ENCODE results near the gene INPP5A. TPM values are rescaled to one million over a fixed set of nuclear protein-coding genes. Genes with fewer than 3 reads are reported as not detected.
"Not testable (repeated sequence)": the region's sequence is repeated elsewhere in the genome, so short reads cannot be mapped to it uniquely, and the experiment has no call there.

INPP5A gene
- polyA plus RNA-seq, 6 donors from 2014 or later = 1.3 to 6.7 (median 2.1) TPM

GRCh38 chr10:132665946-132666704, 128.5 kb downstream of the INPP5A start:
- no peaks in the 10 kb centered on the region for H3K9me3 Mint-ChIP-seq
- peaks cover 0 to 4% (median 0%) of the 10 kb centered on the region in 3 donors for H3K4me1 Mint-ChIP-seq
- H3K4me3 Mint-ChIP-seq = no peak overlapping the region
- ATAC-seq (ENCODE audit: low read depth in 2 of 2) (no peak), DNase-seq (no peak)
- H3K36me3 Mint-ChIP-seq = no peaks in the 10 kb centered on the region
- H3K27me3 Mint-ChIP-seq = no peaks in the 10 kb centered on the region
- H3K27ac Mint-ChIP-seq = peak overlapping the region in 1 of 6 donors; percentile 38

- H3K27ac Mint-ChIP-seq = peak overlapping the region in 1 of 6 donors; percentile 44
- DNase-seq = no peak
- no peaks in the 10 kb centered on the region for H3K9me3 Mint-ChIP-seq
- no peak overlapping the region for H3K4me3 Mint-ChIP-seq
- no peaks in the 10 kb centered on the region for H3K27me3 Mint-ChIP-seq
- no peak for ATAC-seq (ENCODE audit: low read depth in 2 of 2)
- peaks cover 4 to 6% (median 5%) of the 10 kb centered on the region in 3 donors for H3K4me1 Mint-ChIP-seq
- H3K36me3 Mint-ChIP-seq = no peaks in the 10 kb centered on the region
Observed at GRCh38 chr10:132666705-132667341, 129.2 kb downstream of the INPP5A start.

- DNase-seq = no peak
- peak overlapping the region in 1 of 6 donors; percentile 44 for H3K27ac Mint-ChIP-seq
- H3K36me3 Mint-ChIP-seq = peaks cover 0 to under 1% of the 10 kb centered on the region in 2 donors
- no peak overlapping the region for H3K4me3 Mint-ChIP-seq
- no peaks in the 10 kb centered on the region for H3K27me3 Mint-ChIP-seq
- no peaks in the 10 kb centered on the region for H3K9me3 Mint-ChIP-seq
- H3K4me1 Mint-ChIP-seq = peaks cover 4 to 9% (median 5%) of the 10 kb centered on the region in 3 donors
- ATAC-seq (ENCODE audit: low read depth in 2 of 2) = no peak
Observed at GRCh38 chr10:132667342-132668047, 129.9 kb downstream of the INPP5A start.

GRCh38 chr10:132668048-132668394, 130.4 kb downstream of the INPP5A start:
- no peak for ATAC-seq (ENCODE audit: low read depth in 2 of 2)
- DNase-seq = no peak
- Mint-ChIP-seq H3K36me3 (peaks cover 0 to 5% of the 10 kb centered on the region in 2 donors), H3K27me3 (no peaks in the 10 kb centered on the region), H3K27ac (peak overlapping the region in 2 of 6 donors; percentile 44 to 57), H3K9me3 (no peaks in the 10 kb centered on the region), H3K4me1 (peaks cover 4 to 14% (median 5%) of the 10 kb centered on the region in 3 donors), H3K4me3 (no peak overlapping the region)

GRCh38 chr10:132669208-132669861, 131.7 kb downstream of the INPP5A start:
- ATAC-seq (ENCODE audit: low read depth in 2 of 2) = no peak
- peak overlapping the region in 1 of 8 donors; percentile 15 for H3K4me3 Mint-ChIP-seq
- H3K27me3 Mint-ChIP-seq = no peaks in the 10 kb centered on the region
- no peak for DNase-seq
- H3K36me3 Mint-ChIP-seq = peaks cover 0 to 5% of the 10 kb centered on the region in 2 donors
- H3K9me3 Mint-ChIP-seq = no peaks in the 10 kb centered on the region
- H3K4me1 Mint-ChIP-seq = peaks cover 4 to 18% (median 7%) of the 10 kb centered on the region in 3 donors
- no peak overlapping the region for H3K27ac Mint-ChIP-seq

- DNase-seq = no peak
- Mint-ChIP-seq H3K36me3 (peaks cover 0 to 10% of the 10 kb centered on the region in 2 donors), H3K4me3 (no peak overlapping the region), H3K4me1 (peaks cover 7 to 18% (median 10%) of the 10 kb centered on the region in 3 donors), H3K9me3 (no peaks in the 10 kb centered on the region), H3K27me3 (no peaks in the 10 kb centered on the region), H3K27ac (no peak overlapping the region)
- ATAC-seq (ENCODE audit: low read depth in 2 of 2) = no peak
Observed at GRCh38 chr10:132670546-132671227, 133.1 kb downstream of the INPP5A start.

GRCh38 chr10:132671228-132672154, 133.9 kb downstream of the INPP5A start:
- DNase-seq (no peak), ATAC-seq (ENCODE audit: low read depth in 2 of 2) (no peak)
- H3K9me3 Mint-ChIP-seq = no peaks in the 10 kb centered on the region
- peaks cover 7 to 18% (median 11%) of the 10 kb centered on the region in 3 donors for H3K4me1 Mint-ChIP-seq
- H3K27ac Mint-ChIP-seq = peak overlapping the region in 1 of 6 donors; percentile 87
- H3K4me3 Mint-ChIP-seq = no peak overlapping the region
- peaks cover 0 to 10% of the 10 kb centered on the region in 2 donors for H3K36me3 Mint-ChIP-seq
- no peaks in the 10 kb centered on the region for H3K27me3 Mint-ChIP-seq

GRCh38 chr10:132673746-132674145, 136.2 kb downstream of the INPP5A start:
- not testable (repeated sequence) for H3K4me3 Mint-ChIP-seq; H3K36me3 Mint-ChIP-seq; H3K9me3 Mint-ChIP-seq; H3K27me3 Mint-ChIP-seq; ATAC-seq (ENCODE audit: low read depth in 2 of 2); DNase-seq; H3K27ac Mint-ChIP-seq
- H3K4me1 Mint-ChIP-seq = peaks cover 9 to 24% (median 14%) of the 10 kb centered on the region in 3 donors

GRCh38 chr10:132674311-132674710, 136.7 kb downstream of the INPP5A start:
- DNase-seq = no peak
- H3K4me3 Mint-ChIP-seq = no peak overlapping the region
- H3K9me3 Mint-ChIP-seq = no peaks in the 10 kb centered on the region
- H3K4me1 Mint-ChIP-seq = peaks cover 9 to 29% (median 19%) of the 10 kb centered on the region in 3 donors
- no peak overlapping the region for H3K27ac Mint-ChIP-seq
- H3K36me3 Mint-ChIP-seq = peaks cover 0 to 10% of the 10 kb centered on the region in 2 donors
- H3K27me3 Mint-ChIP-seq = no peaks in the 10 kb centered on the region
- no peak for ATAC-seq (ENCODE audit: low read depth in 2 of 2)

GRCh38 chr10:132675031-132675740, 137.6 kb downstream of the INPP5A start:
- no peak overlapping the region for H3K4me3 Mint-ChIP-seq
- DNase-seq (no peak), ATAC-seq (ENCODE audit: low read depth in 2 of 2) (no peak)
- peaks cover 11 to 30% (median 20%) of the 10 kb centered on the region in 3 donors for H3K4me1 Mint-ChIP-seq
- no peaks in the 10 kb centered on the region for H3K27me3 Mint-ChIP-seq
- H3K9me3 Mint-ChIP-seq = no peaks in the 10 kb centered on the region
- peak overlapping the region in 2 of 6 donors; percentile 68 to 91 for H3K27ac Mint-ChIP-seq
- H3K36me3 Mint-ChIP-seq = peaks cover 0 to 10% of the 10 kb centered on the region in 2 donors

- DNase-seq = no peak
- peaks cover 11 to 32% (median 16%) of the 10 kb centered on the region in 3 donors for H3K4me1 Mint-ChIP-seq
- no peaks in the 10 kb centered on the region for H3K9me3 Mint-ChIP-seq
- H3K27ac Mint-ChIP-seq = no peak overlapping the region
- no peak for ATAC-seq (ENCODE audit: low read depth in 2 of 2)
- H3K27me3 Mint-ChIP-seq = no peaks in the 10 kb centered on the region
- no peak overlapping the region for H3K4me3 Mint-ChIP-seq
- peaks cover 2 to 10% of the 10 kb centered on the region in 2 donors for H3K36me3 Mint-ChIP-seq
Observed at GRCh38 chr10:132676193-132676891, 138.8 kb downstream of the INPP5A start.
